HG03139 (cell line): ENCODE results near the gene HSD11B1L.

ENCODE experiments used
- ATAC-seq: cut with Tn5 transposase; IDR thresholded peaks from one replicate; pipeline ENCODE4 v1.9.1; 2021; ENCODE audit not compliant: unreplicated experiment

The HSD11B1L gene

DNA sequence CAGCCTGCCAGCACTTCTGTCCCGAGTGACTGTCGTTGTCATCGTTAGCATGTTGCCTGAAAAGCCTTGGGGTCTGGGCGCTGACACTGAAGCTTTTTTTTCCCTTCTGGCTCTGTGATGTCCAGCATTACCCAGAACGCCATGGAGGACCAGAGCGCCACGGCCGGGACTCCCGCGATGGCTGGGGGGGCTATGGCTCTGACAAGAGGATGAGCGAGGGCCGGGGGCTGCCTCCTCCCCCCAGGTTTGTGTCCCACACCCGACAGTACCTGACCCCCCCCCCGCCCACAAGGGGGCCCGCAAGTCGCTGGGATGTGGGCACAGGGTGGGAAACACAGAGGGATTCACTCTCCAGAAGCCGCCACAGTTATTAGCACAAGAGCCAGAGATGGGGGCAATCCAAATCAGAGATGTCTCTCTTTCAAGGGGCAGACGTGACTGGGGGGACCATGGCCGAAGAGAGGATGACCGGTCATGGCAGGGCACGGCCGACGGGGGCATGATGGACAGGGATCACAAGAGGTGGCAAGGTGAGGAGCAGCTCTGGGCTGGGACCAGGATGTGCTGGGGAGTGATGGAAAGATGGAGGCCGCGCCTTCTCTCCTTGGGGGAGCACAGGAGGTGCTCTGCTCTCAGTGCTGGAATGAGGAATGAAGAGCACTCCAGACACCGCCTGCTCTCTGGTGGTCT, 13.8 kb upstream of the HSD11B1L start:
- ATAC-seq = no peak

DNA sequence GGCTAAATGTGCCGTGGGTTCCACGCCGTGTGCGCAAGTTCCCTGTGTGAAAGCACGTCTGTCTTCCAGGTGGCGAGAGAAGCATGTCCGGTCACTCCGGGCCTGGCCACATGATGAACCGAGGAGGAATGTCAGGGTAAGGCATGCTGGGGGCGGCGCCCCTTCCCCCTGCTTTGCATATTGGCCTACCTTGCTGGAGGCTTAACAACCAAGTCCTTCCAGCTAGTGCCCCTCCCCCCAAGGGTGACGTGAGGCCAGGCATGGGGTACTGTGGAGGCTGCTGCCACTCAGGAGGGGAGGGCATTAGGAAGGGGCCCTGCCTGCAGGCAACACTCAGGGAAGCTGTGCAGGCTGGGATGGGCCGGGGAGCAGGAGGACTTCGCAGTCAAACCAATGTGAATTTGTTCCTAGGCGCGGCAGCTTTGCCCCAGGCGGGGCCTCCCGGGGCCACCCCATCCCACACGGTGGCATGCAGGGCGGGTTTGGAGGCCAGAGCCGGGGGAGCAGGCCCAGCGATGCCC, 13.0 kb upstream of the HSD11B1L start:
- no peak for ATAC-seq

- no peak for ATAC-seq
Measured at GRCh38 chr19:5669212-5669611, 11.6 kb upstream of the HSD11B1L start.

DNA sequence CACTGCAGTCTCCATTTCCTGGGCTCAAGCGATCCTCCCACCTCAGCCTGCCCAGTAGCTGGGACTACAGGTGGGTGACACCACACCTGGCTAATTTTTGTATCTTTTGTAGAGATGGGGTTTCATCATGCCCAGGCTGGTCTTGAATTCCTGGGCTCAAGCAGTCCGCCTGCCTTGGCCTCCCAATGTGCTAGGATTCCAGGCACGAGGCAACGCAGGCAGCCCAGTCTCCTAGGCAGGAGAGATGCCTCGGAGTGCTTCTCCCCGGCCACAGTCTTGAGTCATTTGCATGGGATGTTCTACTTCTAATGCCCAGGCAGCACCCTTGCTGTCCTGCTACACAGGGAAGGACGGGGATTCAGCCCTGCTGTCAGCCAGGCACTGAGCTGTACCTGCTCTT, 9.2 kb upstream of the HSD11B1L start:
- ATAC-seq = no peak

DNA sequence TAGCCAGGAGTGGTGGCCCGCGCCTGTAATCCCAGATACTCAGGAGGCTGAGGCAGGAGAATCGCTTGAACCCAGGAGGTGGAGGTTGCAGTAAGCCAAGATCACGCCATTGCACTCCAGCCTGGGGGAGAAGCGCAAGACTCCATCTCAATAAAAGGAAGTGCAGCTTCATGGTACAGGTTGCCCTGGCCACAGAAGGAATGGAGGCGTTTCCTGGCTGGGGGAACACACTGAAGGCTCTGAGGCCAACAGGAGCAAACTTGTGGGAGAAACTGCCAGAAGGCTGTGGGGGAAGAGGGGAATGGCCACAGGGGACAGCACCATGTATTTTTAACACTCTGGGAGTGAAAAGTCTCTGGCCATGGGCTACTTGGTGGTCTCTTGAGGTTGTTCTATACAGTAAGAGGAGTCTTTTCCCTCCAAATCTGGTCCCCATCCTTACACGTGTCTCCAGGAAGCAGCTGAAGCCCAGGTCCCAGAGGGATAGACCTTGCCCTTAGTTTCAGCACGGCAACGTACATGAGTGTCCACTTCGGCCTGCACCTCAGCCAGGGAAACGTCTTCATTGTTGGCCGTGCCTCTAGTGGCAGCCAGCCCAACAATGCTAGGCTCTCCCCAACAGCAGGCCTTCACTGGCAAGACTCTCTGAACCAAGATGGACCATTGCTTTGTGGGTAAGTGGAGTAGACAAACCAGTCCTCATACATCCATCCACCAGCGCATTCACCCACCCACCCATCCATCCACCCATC, 7.9 kb upstream of the HSD11B1L start:
- ATAC-seq = no peak

- ATAC-seq = no peak
Measured at GRCh38 chr19:5673752-5674151, 7.1 kb upstream of the HSD11B1L start.

DNA sequence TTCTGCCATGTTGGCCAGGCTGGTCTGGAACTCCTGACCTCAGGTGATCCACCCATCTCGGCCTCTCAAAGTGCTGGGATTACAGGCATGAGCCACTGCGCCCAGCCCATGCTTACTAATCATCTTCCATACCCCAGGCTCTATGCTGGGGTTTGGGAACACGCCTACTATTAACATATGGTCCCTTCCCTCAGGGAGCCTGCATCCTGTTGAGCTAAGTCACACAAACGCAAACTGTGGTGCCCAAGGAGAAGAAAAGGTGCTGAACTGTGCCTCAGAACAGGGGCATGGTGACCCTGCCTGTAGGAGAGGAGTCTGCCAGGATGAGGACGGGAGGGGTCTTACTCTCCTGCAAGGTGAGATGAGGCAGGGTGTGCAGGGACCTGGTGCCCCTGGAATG, 6.1 kb upstream of the HSD11B1L start:
- no peak for ATAC-seq

DNA sequence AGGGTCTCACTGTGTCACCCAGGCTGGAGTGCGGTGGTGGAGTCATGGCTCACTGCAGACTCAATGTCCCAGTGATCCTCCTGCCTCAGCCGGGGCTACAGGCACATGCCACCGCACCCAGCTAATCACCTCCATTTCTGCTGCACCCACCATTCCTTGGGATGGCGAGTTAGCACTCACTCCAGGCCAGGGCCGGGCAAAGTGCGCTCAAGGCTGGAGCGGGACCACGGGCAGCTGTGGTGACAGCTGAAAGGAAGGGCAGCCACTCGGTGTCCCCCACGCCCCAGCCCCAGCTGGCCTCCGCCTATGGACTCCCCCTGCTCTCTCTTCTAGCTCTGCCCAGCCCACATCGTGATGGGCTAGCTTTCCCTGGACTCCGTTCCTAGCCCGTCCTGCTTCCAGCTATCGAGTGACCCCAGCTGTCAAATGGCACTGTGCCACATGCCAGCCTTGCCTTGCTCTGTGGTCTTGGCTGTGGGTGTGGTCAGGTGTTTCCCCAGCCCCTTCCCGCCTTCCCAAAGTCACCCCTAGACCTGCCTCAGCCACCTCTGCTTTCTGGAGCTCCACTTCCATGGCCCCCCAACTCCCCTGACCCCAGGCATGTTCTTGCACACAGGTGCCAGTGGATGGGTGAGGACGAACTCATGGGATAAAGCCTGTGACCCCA, 4.6 kb upstream of the HSD11B1L start:
- no peak for ATAC-seq

DNA sequence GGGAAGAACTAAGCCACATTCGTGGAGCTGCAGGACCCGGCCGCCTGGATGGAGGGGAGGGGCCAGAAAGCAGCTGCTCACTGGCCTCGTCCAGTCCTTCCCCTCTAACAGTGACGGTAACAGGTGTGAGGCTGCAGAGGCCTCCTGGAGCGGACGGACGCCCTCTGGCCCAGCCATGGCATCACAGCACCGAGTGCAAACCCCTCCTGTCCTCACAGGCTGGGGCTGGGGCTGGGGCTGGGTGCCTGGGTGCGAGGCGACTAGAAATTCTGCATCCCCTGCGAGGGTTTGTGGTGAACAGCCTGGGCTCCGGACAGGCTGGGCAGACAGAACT, 4.1 kb upstream of the HSD11B1L start:
- no peak for ATAC-seq

DNA sequence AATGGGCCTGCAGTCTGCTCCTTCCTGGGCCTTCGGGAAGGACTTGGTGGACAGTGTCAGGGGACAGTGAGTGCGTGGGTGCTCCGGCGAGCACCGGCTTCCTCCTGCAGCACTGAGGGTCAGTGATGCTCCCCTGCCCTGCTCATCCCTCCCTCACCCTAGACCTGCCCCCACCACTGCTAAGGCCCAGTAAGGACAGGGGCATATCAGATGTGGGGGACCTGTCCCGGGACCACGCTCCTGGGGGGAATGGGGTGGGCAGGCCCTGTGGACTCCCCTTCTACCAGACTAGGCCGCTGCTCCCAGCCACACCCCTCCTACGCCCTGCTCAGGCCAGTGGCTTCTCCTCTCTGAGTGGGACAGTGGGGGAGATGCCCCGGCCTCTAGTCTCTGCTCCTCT, 3.7 kb upstream of the HSD11B1L start:
- no peak for ATAC-seq

DNA sequence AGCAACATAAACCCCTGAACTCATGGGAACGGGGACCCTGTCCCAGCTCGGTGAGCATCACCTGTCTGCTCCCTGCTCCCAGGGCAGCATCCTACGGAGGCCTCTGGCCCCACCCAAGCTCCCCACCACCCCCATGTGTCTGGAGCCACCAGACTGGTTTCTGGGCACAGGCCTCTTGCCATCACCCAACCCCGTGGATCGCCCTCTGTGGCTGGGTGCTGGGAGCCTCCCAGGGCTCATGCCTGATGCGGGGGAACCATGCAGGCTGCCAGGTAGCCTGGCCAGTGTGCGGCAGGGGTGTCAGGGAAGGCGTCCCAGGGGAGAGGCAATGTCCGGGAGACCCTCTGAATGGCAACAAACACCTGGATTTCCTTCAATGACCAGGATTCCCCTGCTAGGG, 3.2 kb upstream of the HSD11B1L start:
- ATAC-seq = no peak

DNA sequence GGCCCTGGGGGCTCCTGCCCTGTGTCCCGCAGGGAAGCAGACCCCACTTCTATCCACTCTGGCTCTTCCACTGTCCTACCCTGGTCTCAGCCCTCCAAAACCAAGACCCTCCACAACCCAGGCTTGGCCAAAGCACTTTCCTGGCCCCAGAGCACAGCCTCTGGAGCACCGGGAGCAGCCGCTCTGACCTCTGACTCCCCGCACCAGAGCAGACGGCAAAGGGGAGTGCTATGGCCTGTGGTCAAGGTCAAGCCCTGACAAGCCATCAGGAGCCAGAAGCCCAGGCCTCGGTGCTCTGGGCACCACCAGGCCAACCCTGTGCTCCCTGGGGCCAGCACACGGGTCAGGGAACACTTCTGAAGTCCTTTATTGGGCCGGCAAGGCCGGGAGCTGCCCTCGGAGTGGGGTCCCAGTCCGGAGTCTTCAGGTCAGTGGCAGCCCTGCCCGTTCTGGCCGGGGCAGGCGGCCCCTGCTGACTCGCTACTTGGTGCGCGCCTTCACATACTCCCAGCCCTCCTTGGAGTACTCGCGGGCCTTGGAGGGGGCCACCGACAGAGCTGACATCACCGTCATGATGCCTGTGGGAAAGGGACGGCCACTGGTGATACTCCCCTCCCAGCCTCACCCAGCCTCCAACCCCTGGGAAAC, 2.6 kb upstream of the HSD11B1L start:
- ATAC-seq = no peak

- no peak for ATAC-seq
Measured at GRCh38 chr19:5679289-5680083, 1.3 kb upstream of the HSD11B1L start.

DNA sequence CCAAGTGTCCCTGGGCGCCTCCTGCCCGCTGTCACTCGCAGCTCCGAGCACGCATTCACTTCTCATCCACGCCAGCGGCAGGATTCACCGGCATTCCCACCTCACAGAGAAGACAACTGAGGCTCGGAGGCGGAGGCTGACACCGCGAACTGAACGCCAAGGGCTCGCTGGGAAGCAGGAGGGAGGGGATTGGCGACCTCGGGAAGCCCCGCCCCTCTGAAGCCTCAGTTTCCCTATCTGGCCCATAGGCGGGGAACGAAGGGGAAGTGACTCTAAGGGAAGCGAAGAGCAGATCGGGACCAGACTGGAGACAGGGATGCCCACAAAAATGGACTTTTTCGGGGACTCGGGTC, 767 bp upstream of the HSD11B1L start:
- ATAC-seq = no peak

- no peak for ATAC-seq
Measured at GRCh38 chr19:5681391-5682106, 722 bp downstream of the HSD11B1L start.

GRCh38 chr19:5682107-5682482, 1.3 kb downstream of the HSD11B1L start:
- no peak for ATAC-seq

DNA sequence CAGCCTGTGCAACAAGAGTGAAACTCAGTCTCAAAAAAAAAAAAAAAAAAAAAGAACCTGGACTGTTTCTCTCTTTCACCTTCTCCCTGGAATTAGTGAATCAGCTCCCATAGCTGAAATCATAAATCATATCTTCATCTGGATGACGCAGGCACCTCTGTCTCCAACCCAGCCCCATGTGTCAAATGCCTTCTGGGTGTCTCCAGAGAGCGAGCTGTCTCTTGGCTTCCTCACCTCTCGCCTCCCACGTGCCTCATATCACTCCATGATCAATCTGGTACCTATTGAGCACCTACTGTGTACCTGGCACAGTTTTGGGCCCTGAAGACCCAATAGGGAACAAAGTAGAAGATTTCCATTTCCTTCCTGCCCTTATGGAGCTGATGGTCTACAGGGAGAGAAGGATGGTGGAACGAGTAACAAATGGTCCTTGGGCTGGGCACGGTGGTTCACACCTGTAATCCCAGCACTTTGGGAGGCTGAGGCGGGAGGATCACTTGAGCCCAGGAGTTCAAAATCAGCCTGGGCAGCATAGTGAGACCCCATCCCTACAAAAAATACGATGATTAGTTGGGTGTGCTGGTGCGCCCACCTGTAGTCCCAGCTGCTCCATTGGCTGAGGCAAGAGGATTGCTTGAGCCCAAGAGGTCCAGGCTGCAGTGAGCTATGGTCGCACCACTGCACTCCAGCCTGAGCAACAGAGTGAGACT, 2.5 kb downstream of the HSD11B1L start:
- ATAC-seq = no peak

- no peak for ATAC-seq
Measured at GRCh38 chr19:5684694-5685430, 4.0 kb downstream of the HSD11B1L start.

- ATAC-seq = no peak
Measured at GRCh38 chr19:5686326-5686646, 5.5 kb downstream of the HSD11B1L start.
